NCI-H1048 (cell line): ENCODE measurements around the gene SPNS1.

ENCODE experiments used
- DNase-seq: peaks from one replicate; lab custom pipeline; 2025; lab: John Stamatoyannopoulos, UW

SPNS1 gene

DNA sequence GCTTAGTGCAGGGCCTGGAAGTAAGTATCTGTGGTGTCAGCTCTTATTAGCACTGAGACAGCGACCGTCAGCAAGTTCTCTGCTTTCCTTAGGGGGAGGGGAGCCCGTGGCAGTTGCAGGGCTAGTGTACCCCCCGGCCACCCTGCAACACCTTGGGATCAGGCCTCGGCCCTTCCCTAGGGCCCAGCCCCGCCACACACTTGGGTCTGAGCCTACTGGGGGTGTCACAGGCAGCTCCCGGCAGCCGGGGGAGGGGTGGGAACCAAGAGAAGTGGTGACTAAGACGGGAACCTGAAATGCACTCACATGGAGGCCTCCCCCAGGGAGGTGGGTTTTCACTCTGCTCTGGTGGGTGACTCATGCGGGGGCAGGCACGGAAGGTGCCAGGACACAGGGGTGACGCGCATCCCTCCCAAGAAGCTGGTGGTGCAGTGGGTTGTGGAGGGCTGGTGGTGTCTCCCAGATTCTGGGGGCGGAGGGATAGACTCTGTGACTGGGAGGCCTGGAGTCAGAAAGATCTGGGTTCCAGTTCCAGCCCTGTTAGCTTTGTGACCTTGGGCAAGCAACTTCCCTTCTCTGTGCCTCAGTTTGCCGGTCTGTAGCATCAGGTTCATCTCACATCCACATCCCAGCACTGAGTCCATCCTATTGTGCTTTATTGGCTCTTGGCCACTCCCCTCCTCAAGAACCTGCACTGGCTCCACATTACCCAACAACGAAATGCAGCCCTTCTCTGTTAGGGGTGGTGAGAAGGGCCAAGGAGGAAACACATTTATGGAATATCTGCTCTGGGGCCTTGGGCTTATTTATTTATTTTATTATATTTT lies 54.8 kb downstream of the SPNS1 start:
- no peak for DNase-seq

- DNase-seq = no peak
Measured at GRCh38 chr16:29030086-29030840, 55.7 kb downstream of the SPNS1 start.
